HG03439 (cell line): ENCODE data around the gene FMNL2.

ENCODE experiments used
- ATAC-seq: cut with Tn5 transposase; IDR thresholded peaks from one replicate; pipeline ENCODE4 v1.9.1; 2021; ENCODE audit warnings: mild to moderate bottlenecking, moderate library complexity; ENCODE audit not compliant: unreplicated experiment

FMNL2 gene

GRCh38 chr2:152488075-152488474 is 153.1 kb downstream of the FMNL2 start:
- no peak for ATAC-seq

DNA sequence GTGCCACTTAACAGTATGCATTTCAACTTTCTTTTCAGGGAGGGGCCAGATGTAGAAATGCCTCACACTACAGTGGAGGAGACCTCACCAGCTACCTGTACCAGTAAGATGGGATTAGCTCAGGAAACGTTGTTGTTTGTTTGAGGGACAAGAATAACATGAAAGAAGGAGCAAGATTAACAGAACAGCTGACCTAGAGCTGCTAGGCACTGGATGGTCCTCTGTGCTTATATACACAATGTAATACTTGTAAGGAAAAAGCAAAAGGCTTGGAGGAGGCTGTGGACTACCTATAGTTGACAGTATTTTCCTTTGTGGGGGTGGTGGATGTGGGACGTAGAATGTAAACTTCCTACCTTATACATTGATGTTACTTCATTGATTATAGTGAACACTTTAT is 154.4 kb downstream of the FMNL2 start:
- ATAC-seq, result no peak

GRCh38 chr2:152490686-152491455 is 155.9 kb downstream of the FMNL2 start:
- no peak for ATAC-seq

DNA sequence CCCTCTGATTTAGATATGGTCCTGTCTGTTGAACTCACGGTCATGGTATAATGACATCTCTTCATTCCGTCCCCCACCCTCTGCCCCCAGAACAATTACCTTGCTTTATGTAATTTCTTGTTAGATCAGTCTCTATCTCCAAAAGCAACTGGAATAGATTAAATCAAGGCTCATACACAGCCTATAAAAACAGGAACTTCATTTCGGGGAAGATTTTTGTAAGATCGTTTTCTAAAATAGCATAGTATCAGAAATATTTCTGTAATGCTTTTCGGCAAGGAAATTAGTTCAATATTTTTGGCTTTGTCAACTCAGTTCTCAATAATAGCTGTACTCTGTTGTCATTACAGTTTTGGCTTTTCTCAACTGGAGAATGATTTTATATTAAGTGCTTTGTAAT is 157.2 kb downstream of the FMNL2 start:
- ATAC-seq, result no peak

- no peak for ATAC-seq
These were observed 157.9 kb downstream of the FMNL2 start for GRCh38 chr2:152492911-152493310.

GRCh38 chr2:152493417-152493816 is 158.4 kb downstream of the FMNL2 start:
- no peak for ATAC-seq

DNA sequence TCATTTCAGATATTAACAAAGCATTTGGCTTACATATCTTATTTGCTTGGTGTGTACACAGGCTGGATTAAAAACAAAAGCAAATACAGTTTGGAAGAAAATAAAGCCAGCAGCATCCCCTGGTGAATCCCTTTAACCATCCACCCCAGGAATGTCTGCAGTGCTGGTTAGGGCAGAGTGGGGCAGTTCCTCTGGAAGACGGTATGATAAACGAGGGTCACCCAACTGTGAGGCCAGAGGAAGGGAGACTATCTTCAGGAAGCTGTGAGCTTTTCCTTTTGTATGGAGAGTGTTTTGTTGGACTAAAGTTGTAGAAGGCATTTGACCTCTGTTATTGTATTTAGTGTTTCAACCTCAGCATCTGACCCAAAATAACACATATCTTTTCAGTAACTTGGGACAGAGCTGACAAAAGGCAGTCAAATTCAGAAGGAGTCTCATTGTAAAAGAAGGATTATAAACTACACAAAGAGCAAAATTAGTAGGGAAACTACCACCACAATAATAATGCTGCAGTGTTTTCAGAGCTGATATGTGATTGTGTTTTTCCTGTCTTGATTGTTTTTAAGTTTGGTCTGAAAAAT is 159.1 kb downstream of the FMNL2 start:
- ATAC-seq, result no peak

DNA sequence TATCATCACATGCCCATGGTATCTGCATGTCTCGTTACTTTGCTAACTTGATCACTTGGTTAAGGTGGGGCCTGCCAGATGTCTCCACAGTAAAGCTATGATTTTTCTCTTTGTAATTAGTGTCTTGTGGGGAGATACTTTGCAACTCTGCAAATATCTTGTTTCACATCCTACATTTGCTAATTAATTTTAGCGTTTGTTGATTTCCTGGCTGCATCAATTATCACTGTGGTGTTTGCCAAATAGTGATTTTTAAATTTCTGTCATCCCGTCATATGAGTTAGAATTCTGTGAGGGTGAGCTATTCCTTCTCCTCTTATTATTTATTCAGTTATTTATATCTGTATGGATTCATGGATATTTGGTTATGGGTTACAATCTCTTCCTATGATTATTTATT is 161.4 kb downstream of the FMNL2 start:
- ATAC-seq, result no peak

GRCh38 chr2:152497481-152498052 is 162.6 kb downstream of the FMNL2 start:
- ATAC-seq, result no peak

GRCh38 chr2:152499331-152499816 is 164.4 kb downstream of the FMNL2 start:
- ATAC-seq, result no peak

GRCh38 chr2:152499896-152500735 is 165.1 kb downstream of the FMNL2 start:
- ATAC-seq, result no peak

- no peak for ATAC-seq
These were observed 165.8 kb downstream of the FMNL2 start for GRCh38 chr2:152500772-152501171.

- no peak for ATAC-seq
These were observed 166.7 kb downstream of the FMNL2 start for GRCh38 chr2:152501666-152502065.

DNA sequence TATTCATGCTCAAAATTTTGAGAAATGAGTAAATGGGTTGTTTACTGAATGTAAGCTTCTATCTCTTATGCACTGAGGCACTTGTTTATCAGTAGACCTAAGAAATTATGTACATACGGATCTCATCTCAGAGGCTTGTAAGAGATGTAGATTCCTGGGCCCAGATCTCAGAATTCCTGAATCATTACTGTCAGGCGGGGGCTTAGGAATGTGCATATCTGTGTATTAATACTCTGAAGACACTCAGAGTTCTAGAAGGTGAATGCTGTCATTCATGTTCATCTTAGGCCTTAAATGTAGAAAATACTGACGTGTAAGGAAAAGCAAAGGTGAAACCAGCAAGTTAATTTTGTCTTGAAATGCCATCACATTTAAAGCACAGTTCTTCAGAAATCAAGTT is 169.6 kb downstream of the FMNL2 start:
- no peak for ATAC-seq

DNA sequence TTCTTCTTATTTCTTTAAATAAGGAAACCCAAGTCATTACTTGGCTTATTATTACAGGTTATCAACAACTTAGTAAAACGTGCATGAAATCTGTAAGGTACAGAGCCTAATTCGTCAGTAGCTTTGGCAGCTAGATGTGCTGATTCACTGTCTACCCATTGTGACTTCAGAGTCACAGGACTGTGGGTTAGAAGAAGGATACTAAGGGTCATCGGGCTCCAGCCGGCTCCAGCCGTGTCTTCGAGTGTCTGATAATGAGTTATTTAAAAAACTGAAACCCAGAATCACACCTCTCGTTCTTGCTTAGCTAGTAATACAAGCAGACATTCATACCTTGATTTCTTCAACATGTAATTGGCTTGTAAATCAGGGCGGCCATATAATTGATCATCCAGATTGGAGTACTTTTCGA is 170.5 kb downstream of the FMNL2 start:
- ATAC-seq, result no peak

- peak; percentile 52 for ATAC-seq
These were observed 171.9 kb downstream of the FMNL2 start for GRCh38 chr2:152506843-152507242.

- ATAC-seq, result no peak
These were observed 172.9 kb downstream of the FMNL2 start for GRCh38 chr2:152507907-152508306.

GRCh38 chr2:152508446-152508845 is 173.5 kb downstream of the FMNL2 start:
- ATAC-seq, result no peak

GRCh38 chr2:152509772-152510491 is 175.0 kb downstream of the FMNL2 start:
- ATAC-seq, result no peak

DNA sequence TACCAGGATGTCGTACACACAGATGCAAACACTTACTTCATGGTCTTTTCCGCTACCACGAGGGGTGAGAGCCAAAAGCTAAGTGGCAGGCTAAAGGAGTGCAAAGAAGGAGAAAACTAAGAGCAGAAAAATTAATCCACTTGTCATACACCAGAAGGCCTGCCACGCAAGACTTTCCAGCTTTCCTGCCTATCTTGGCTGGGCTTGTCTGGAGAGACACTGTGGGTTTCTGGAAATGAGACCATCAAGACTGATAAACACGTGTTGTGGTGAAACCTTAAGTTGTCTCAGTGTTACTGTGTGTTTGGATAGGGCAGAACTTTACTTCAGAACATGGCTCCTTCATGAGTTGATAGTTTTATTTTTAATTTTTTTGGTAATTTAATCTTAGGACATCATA is 175.6 kb downstream of the FMNL2 start:
- ATAC-seq, result no peak

DNA sequence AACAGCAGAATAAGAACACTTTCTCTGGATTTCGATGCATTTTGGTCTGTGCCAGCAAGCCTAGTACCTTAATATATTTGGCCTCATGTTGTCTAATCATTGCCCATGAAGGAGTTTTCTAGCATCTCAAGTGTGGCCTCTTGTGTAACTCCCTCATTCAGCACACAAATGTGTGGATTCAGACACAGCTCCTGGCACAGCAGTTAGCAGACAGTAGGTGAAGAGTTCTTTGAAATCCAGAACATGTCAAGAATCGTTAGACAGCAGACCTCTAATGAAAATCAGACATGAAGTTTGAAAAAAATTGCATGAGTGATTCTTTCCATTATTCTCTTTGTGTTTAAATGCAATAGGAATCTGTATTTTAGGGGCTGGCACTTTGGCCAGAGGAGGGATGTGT is 177.0 kb downstream of the FMNL2 start:
- no peak for ATAC-seq
